ENCODE results near the gene AASS. TPM values are rescaled to one million over a fixed set of nuclear protein-coding genes. Genes with fewer than 3 reads are reported as not detected.
A peak's percentile ranks its signal among the peaks of the same experiment; 100 is the strongest.

AASS gene
- polyA plus RNA-seq (2011; rRNA removed) = 0.21 TPM in 2 replicates
- polyA plus RNA-seq (2012; cell fraction: cytosol; rRNA removed) = 0.01 TPM in 1 of 2 replicates, not detected in the other
- 0.06 and 0.09 TPM in 2 replicates for polyA plus RNA-seq (2012; cell fraction: nucleus; rRNA removed)
- polyA plus RNA-seq (2017; fragmentation: RNase III; extraction: RNeasy Plus Mini Kit Qiagen cat#74134 plus additional on column Dnase treatment) = 0.04 to 0.05 TPM (median 0.04 TPM) in 3 replicates
- 0.12 and 0.15 TPM in 2 replicates for polyA minus RNA-seq (2011; rRNA and poly(A)+ RNA removed)

DNA sequence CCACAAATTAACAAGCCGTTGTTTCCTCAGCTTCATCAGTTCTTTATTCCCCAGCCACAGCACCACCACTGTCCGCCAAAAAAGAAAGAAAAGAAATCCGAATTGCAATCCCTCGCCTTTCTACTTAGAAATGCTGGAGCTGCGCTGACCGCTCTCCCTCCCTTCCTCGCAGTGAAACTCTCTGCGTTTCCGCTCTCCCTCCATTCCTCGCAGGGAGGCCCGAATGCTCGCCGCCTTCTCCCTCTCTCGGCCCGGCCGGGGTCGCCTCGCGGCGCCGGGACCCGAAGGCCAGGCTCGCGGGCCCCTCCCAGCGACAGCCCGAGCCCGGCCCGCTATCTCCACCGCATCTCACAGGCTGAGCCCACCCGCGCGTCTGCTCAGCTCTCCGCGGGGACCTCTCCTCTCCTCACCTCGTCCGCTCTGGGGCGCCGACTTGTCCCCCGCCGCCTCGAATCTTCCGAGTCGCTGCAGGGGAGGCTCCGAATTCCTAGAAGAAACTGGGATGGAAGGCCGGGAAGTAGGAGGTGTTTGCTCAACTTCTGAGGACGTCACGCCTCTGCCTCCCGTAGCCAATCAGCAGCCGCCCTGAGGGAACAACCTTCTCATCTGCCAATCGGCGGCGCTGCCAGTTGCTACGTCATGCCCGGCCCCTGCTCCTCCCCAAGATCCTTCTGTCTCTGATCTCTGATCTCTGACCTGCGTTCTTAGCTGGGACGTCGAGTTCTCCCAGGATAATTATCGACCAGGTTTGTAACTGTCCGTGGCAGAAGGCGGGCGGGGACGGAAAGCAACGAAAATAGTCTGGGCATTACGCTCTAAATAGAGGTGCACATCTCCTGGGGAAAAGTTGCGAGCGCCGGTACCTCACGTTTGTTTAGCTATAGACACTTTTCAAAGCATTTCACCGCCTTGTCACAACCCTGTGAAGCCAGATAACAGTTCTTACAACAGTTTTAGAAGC, at the start of gene AASS:
TSS of gene AASS (minus strand) at position 499 of the 961 bp plus-strand sequence. CDS start 10,523 bp downstream, outside the sequence.
- H3K4me3 ChIP-seq = peak within 1 kb of the TSS; percentile 57
- H3K4me1 ChIP-seq = peaks cover 5% of the 10 kb centered on the region; the same call in 1 of the 3 replicates
- no peaks in the 10 kb centered on the region for H3K9me3 ChIP-seq
- WGBS (ENCODE audit: missing lambda C conversion rate) = 3% methylated on average over 59 of the region's 69 CpGs
- DNase-seq (ENCODE audit: low read depth in 1 of 2, low spot score in 1 of 2) (peak; percentile 84 to 90), FAIRE-seq (no peak), ATAC-seq (peak; percentile 99)
- 0 out of 6 replicates have a peak within 1 kb of the TSS, but pooled peaks of 1 of the 2 experiments have one; percentile 6 for H3K27ac ChIP-seq
- TF ChIP-seq, protein P1, sequence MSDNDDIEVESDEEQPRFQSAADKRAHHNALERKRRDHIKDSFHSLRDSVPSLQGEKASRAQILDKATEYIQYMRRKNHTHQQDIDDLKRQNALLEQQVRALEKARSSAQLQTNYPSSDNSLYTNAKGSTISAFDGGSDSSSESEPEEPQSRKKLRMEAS (IDR thresholded peaks at IDR 0.05) = peak; percentile 41; the same call in 1 of the 2 replicates
- no peak for TF ChIP-seq EHMT2 (IDR thresholded peaks at IDR 0.05; ENCODE audit: low read depth)
- no peak for TF ChIP-seq GATA3 (IDR thresholded peaks at IDR 0.05; ENCODE audit: borderline replicate concordance)
- TF ChIP-seq SMC3 (IDR thresholded peaks at IDR 0.05) = no peak
- peak; percentile 53; the same call in 1 of the 2 replicates for TF ChIP-seq PHF8 (IDR thresholded peaks at IDR 0.05; ENCODE audit: borderline replicate concordance, low read depth)
- TF ChIP-seq RCOR1 (IDR thresholded peaks at IDR 0.05; ENCODE audit: low read depth, low read length) = no peak
- TF ChIP-seq, protein P2, sequence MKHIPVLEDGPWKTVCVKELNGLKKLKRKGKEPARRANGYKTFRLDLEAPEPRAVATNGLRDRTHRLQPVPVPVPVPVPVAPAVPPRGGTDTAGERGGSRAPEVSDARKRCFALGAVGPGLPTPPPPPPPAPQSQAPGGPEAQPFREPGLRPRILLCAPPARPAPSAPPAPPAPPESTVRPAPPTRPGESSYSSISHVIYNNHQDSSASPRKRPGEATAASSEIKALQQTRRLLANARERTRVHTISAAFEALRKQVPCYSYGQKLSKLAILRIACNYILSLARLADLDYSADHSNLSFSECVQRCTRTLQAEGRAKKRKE (CRISPR knock-in tag; IDR thresholded peaks at IDR 0.05; ENCODE audit: low read depth) = no peak
- peak in 1 of 2 experiments; percentile 47; a peak in 1 of 4 replicates for TF ChIP-seq CEBPB (IDR thresholded peaks at IDR 0.05)
- TF ChIP-seq RFX5 (IDR thresholded peaks at IDR 0.05) = peak; percentile 80
- peak within 1 kb of the TSS; percentile 92 for H3K4me2 ChIP-seq
- POLR2A ChIA-PET = no interaction called here
- CTCF ChIA-PET = interaction anchor here (0.6 to 1.4 kb wide), 4 partner anchors 18 to 388 kb away, joined by 3 to 4 read pairs (median 3); no protein-coding TSS in a partner anchor

DNA sequence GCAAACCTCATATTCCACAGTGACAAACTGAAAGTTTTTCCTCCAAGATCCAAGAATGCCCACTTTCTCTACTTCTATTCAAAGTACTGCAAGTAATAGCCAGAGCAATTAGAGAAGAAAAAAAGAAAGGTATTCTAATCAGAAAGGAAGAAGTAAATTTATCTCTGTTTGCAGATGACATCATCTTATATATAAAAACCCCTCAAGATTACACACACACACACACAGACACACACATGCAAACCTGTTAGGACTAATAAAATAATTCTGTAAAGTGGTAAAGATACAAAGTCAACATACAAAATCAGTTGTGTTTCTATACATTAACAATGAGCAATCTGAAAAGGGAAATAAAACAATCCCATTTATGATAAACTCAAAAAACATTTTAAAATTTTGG, 44.7 kb upstream of the AASS start:
- Histone ChIP-seq H3K4me2 (no peak overlapping the region), H3K4me3 (no peak overlapping the region), H3K9me3 (no peaks in the 10 kb centered on the region), H3K4me1 (no peaks in the 10 kb centered on the region), H3K27ac (no peak overlapping the region)
- DNase-seq (ENCODE audit: low read depth in 1 of 2, low spot score in 1 of 2) = no peak
- ChIA-PET POLR2A (no interaction called here), CTCF (no interaction called here)
- ATAC-seq = no peak
- no peak for FAIRE-seq
- TF ChIP-seq POLR2AphosphoS2 (conservative IDR thresholded peaks at IDR 0.05; ENCODE audit: low read length) (no peak), RAD21 (conservative IDR thresholded peaks at IDR 0.05 in 1 of 2, IDR thresholded peaks at IDR 0.05 in 1 of 2) (no peak), CHD4 (IDR thresholded peaks at IDR 0.05; ENCODE audit: borderline replicate concordance) (no peak), ESRRA (IDR thresholded peaks at IDR 0.05; ENCODE audit: borderline replicate concordance, low read length) (no peak), ZFP36 (IDR thresholded peaks at IDR 0.05; ENCODE audit: borderline replicate concordance, partially characterized antibody) (no peak), CBX8 (IDR thresholded peaks at IDR 0.05) (no peak), ZNF302 (CRISPR knock-in tag; IDR thresholded peaks at IDR 0.05) (no peak), CEBPB (IDR thresholded peaks at IDR 0.05) (no peak), HDAC2 (IDR thresholded peaks at IDR 0.05) (no peak)
- TF ChIP-seq, protein P2 (CRISPR knock-in tag; IDR thresholded peaks at IDR 0.05; ENCODE audit: low read depth) = no peak
- TF ChIP-seq, protein P3, sequence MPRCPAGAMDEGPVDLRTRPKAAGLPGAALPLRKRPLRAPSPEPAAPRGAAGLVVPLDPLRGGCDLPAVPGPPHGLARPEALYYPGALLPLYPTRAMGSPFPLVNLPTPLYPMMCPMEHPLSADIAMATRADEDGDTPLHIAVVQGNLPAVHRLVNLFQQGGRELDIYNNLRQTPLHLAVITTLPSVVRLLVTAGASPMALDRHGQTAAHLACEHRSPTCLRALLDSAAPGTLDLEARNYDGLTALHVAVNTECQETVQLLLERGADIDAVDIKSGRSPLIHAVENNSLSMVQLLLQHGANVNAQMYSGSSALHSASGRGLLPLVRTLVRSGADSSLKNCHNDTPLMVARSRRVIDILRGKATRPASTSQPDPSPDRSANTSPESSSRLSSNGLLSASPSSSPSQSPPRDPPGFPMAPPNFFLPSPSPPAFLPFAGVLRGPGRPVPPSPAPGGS (IDR thresholded peaks at IDR 0.05) = no peak
- TF ChIP-seq, protein P4, sequence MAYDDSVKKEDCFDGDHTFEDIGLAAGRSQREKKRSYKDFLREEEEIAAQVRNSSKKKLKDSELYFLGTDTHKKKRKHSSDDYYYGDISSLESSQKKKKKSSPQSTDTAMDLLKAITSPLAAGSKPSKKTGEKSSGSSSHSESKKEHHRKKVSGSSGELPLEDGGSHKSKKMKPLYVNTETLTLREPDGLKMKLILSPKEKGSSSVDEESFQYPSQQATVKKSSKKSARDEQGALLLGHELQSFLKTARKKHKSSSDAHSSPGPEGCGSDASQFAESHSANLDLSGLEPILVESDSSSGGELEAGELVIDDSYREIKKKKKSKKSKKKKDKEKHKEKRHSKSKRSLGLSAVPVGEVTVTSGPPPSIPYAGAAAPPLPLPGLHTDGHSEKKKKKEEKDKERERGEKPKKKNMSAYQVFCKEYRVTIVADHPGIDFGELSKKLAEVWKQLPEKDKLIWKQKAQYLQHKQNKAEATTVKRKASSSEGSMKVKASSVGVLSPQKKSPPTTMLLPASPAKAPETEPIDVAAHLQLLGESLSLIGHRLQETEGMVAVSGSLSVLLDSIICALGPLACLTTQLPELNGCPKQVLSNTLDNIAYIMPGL (CRISPR knock-in tag; IDR thresholded peaks at IDR 0.05; ENCODE audit: borderline replicate concordance) = no peak

Data from A549 (cell line).